ENCODE measurements around the gene PSMA3. TPM values are rescaled to one million over a fixed set of nuclear protein-coding genes. Genes with fewer than 3 reads are reported as not detected.

Gene PSMA3
- total RNA-seq, 4 donors from 2014 or later = 78.4 to 92.2 (median 82.4) TPM

DNA sequence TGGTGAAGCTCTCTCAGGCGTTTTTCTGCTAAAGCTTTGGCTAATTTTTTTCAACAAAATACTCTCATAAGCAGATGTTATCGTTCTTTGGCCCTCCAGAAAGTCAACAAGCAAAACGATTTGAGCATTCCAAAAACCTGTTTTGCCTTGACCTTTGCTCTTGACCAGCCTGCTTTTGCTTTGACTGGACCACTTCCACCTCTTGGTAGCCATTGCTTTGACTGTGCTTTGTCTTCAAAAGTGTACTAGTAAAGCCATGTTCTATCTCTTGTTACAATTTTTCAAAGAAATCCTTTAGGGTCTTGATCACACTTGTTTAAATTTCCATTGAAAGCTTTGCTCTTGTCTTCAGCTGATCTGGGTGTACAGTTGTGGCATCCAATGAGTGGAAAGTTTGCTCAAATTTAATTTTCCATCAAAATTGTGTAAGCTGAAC lies 43.0 kb downstream of the PSMA3 start:
- H3K4me1 ChIP-seq = peaks cover 9% of the 10 kb centered on the region
- DNase-seq (ENCODE audit: low spot score in 2 of 2) = no peak
- no peak overlapping the region for H3K27ac ChIP-seq
- TF ChIP-seq POLR2A (IDR thresholded peaks at IDR 0.05) = no peak
- TF ChIP-seq, protein P1, sequence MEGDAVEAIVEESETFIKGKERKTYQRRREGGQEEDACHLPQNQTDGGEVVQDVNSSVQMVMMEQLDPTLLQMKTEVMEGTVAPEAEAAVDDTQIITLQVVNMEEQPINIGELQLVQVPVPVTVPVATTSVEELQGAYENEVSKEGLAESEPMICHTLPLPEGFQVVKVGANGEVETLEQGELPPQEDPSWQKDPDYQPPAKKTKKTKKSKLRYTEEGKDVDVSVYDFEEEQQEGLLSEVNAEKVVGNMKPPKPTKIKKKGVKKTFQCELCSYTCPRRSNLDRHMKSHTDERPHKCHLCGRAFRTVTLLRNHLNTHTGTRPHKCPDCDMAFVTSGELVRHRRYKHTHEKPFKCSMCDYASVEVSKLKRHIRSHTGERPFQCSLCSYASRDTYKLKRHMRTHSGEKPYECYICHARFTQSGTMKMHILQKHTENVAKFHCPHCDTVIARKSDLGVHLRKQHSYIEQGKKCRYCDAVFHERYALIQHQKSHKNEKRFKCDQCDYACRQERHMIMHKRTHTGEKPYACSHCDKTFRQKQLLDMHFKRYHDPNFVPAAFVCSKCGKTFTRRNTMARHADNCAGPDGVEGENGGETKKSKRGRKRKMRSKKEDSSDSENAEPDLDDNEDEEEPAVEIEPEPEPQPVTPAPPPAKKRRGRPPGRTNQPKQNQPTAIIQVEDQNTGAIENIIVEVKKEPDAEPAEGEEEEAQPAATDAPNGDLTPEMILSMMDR (IDR thresholded peaks at IDR 0.05) = no peak
- no peak for TF ChIP-seq EP300 (IDR thresholded peaks at IDR 0.05)
- no peak for TF ChIP-seq POLR2AphosphoS5 (IDR thresholded peaks at IDR 0.05)
- H3K4me3 ChIP-seq = no peak overlapping the region
- H3K9me3 ChIP-seq = no peaks in the 10 kb centered on the region
- H3K36me3 ChIP-seq = peaks cover 71% of the 10 kb centered on the region
- WGBS = 76% methylated on average over 3 of the region's 3 CpGs
- H3K27me3 ChIP-seq = no peaks in the 10 kb centered on the region

DNA sequence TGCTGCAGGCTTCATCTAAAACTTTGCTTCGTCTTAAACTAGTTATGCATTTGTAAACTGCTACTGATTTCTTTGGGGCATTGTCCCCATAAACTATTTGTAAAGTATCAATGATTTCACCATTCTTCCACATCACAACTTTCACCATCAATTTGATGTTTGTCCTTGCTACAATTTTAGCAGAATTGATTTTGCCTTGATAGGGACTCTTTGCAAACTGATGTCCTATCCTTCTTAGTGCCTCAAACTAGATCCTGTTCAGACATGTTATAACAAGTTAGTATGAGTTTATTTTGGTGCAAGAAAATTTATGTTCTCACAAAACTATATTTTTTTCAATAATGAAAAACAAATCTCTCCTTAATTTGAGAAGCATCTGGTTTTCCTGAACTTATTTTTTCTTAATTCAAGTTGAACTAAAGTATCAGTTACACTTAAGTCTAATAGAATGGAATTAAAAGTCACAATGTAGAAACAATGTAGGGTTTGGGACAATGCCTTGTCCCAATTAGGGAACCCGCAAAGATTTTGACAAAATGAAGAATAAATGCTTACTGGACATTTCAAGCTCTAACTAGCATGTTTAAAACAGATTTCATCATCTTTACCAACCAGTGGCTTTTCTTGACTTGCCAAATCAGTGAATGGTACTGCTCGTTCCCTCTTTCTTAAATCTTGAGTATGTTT lies 43.6 kb downstream of the PSMA3 start:
- TF ChIP-seq POLR2A (IDR thresholded peaks at IDR 0.05) = no peak
- TF ChIP-seq EP300 (IDR thresholded peaks at IDR 0.05) = no peak
- no peak for TF ChIP-seq POLR2AphosphoS5 (IDR thresholded peaks at IDR 0.05)
- TF ChIP-seq, protein P1 (IDR thresholded peaks at IDR 0.05) = no peak
- H3K4me1 ChIP-seq = peaks cover 9% of the 10 kb centered on the region
- 82% methylated on average over 3 of the region's 3 CpGs for WGBS
- peaks cover 74% of the 10 kb centered on the region for H3K36me3 ChIP-seq
- no peaks in the 10 kb centered on the region for H3K9me3 ChIP-seq
- DNase-seq (ENCODE audit: low spot score in 2 of 2) = no peak
- no peaks in the 10 kb centered on the region for H3K27me3 ChIP-seq
- no peak overlapping the region for H3K4me3 ChIP-seq
- H3K27ac ChIP-seq = no peak overlapping the region

- Histone ChIP-seq H3K4me3 (no peak overlapping the region), H3K9me3 (no peaks in the 10 kb centered on the region), H3K27me3 (no peaks in the 10 kb centered on the region), H3K4me1 (peaks cover 20% of the 10 kb centered on the region), H3K36me3 (peaks cover 61% of the 10 kb centered on the region), H3K27ac (no peak overlapping the region)
- TF ChIP-seq POLR2A (IDR thresholded peaks at IDR 0.05) = no peak
- TF ChIP-seq POLR2AphosphoS5 (IDR thresholded peaks at IDR 0.05) = no peak
- no peak for TF ChIP-seq EP300 (IDR thresholded peaks at IDR 0.05)
- TF ChIP-seq, protein P1 (IDR thresholded peaks at IDR 0.05) = no peak
- DNase-seq (ENCODE audit: low spot score in 2 of 2) = no peak
- 76% methylated on average over 5 of the region's 5 CpGs for WGBS
Observed at GRCh38 chr14:58291646-58292045, 47.0 kb downstream of the PSMA3 start.

DNA sequence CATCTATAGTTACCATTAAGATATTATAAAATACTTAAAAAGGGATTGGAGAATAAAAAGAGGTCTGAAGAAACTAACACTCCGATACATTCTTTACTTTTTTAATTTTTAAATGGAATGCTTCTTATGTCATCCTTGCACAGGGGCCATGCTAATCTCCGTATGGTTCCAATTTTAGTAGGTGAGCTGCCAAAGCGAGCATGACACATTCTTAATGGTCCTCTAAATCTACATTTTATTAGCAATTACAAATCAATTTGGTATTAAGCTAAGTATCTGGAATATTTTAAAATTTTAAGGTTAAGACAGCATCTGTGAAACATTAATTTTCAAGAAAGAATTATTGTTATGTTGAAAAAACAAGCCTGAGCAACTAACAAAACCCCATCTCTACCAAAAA lies 47.5 kb downstream of the PSMA3 start:
- TF ChIP-seq, protein P1 (IDR thresholded peaks at IDR 0.05) = no peak
- TF ChIP-seq POLR2A (IDR thresholded peaks at IDR 0.05) (no peak), POLR2AphosphoS5 (IDR thresholded peaks at IDR 0.05) (no peak), EP300 (IDR thresholded peaks at IDR 0.05) (no peak)
- H3K9me3 ChIP-seq = no peaks in the 10 kb centered on the region
- H3K36me3 ChIP-seq = peaks cover 58% of the 10 kb centered on the region
- peaks cover 24% of the 10 kb centered on the region for H3K4me1 ChIP-seq
- H3K4me3 ChIP-seq = no peak overlapping the region
- no peaks in the 10 kb centered on the region for H3K27me3 ChIP-seq
- whole genome bisulfite sequencing = 70% methylated on average over 3 of the region's 3 CpGs
- no peak for DNase-seq (ENCODE audit: low spot score in 2 of 2)
- H3K27ac ChIP-seq = no peak overlapping the region

GRCh38 chr14:58294201-58294600 lies 49.6 kb downstream of the PSMA3 start:
- H3K4me1 ChIP-seq = peaks cover 24% of the 10 kb centered on the region
- H3K4me3 ChIP-seq = no peak overlapping the region

More at GRCh38 chr14:58294201-58294600, 49.6 kb downstream of the PSMA3 start:
- Histone ChIP-seq H3K27ac (no peak overlapping the region), H3K9me3 (no peaks in the 10 kb centered on the region), H3K36me3 (peaks cover 46% of the 10 kb centered on the region), H3K27me3 (no peaks in the 10 kb centered on the region)
- TF ChIP-seq, protein P1 (IDR thresholded peaks at IDR 0.05) = no peak
- no peak for TF ChIP-seq EP300 (IDR thresholded peaks at IDR 0.05)
- TF ChIP-seq POLR2A (IDR thresholded peaks at IDR 0.05) = no peak
- no peak for TF ChIP-seq POLR2AphosphoS5 (IDR thresholded peaks at IDR 0.05)
- WGBS = 96% methylated on average over 7 of the region's 7 CpGs
- no peak for DNase-seq (ENCODE audit: low spot score in 2 of 2)
